GM18861 (cell line): ENCODE measurements around the gene MRPL54.
"Not testable (repeated sequence)": the region's sequence is repeated elsewhere in the genome, so short reads cannot be mapped to it uniquely, and the experiment has no call there.

Experiments
- ATAC-seq: cut with Tn5 transposase; IDR thresholded peaks from one replicate; pipeline ENCODE4 v1.9.1; 2021; ENCODE audit not compliant: unreplicated experiment

Gene MRPL54

DNA sequence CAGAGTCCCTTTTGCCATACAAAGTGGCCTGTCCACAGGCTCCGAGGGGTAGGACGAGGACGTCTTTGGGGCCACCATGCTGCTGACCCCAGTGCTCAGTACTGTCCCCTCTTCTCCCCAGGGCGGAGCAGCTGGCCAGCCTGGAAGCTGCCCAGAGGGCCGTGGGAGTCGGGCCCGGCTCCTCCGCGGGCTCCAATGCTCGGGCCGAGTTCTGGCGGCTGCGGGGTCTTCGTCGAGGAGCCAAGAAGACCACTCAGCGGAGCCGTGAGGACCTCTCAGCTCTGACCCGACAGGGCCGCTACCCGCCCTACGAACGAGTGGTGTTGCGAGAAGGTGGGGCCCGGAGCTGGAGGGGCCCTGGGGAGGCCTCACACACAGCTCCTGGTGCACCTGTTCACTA lies 22.1 kb upstream of the MRPL54 start:
- no peak for ATAC-seq

DNA sequence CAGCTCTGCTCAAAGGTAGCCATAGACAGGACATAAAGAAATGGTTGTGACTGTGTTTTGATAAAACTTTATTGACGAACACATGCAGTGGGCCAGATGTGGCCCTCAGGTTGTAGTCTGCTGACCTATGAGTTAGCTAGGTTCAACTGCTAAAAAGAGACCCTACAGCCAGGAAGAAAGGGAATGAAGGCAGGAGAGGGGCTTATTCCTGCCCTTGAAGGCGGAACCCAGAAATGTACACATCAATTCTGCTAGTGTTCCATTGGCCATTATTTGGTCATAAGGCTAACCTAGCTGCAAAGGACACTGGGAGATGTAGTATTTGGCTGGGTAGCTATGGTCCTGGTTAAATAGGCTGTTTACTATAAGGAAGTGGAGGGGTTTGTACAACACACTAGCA lies 19.0 kb upstream of the MRPL54 start:
- ATAC-seq = no peak

DNA sequence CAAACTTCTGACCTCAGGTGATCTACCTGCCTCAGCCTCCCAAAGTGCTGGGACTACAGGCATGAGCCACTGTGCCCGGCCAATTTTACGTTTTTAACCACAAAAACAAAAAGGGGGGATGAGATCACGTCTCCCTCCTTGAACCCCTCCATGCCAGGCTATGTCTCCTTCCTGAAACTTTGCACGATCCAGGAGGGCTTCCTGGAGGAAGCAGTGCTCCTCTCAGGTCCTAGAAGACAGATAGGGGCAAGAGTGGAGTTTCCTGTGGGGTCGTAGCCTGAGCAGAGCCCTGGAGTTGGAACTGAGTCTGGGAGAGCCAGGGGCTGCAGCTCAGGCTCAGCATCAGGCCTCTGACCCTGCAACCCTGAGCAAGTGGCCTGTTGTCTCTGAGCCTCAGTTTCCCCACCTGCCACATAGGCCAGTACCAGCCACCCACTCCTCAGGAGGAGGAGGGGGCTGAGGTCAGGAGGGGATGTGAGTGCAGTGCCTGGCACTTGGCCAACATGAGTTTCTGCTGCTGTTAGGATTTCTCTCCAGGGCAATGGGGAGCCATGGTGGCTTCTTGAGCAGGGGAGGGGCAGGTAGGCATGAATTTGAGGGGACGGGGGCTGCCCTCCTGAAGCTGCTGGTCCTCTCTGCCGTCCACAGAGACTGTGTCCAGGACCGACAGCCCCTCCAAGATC lies 17.0 kb upstream of the MRPL54 start:
- ATAC-seq = no peak

DNA sequence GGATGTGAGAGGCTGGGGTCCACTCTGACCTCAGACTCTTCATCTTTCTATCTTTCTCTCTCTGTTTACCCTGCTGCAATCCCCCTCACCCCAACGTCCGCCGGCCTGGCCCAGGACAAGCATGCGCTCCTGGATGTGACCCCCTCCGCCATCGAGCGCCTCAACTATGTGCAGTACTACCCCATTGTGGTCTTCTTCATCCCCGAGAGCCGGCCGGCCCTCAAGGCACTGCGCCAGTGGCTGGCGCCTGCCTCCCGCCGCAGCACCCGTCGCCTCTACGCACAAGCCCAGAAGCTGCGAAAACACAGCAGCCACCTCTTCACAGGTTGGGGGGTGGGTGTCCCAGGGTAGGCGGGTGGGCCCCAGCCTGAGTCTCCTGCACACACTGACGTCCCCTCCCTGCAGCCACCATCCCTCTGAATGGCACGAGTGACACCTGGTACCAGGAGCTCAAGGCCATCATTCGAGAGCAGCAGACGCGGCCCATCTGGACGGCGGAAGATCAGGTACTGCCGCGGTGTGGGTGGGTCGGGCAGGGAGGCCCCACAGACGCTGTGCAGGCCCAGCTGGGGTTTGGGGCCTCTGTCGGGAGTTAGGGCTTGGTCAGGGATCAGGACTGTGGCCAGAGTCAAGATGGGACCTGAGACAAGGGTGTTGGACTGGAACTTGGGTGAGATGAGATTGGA lies 16.0 kb upstream of the MRPL54 start:
- no peak for ATAC-seq

DNA sequence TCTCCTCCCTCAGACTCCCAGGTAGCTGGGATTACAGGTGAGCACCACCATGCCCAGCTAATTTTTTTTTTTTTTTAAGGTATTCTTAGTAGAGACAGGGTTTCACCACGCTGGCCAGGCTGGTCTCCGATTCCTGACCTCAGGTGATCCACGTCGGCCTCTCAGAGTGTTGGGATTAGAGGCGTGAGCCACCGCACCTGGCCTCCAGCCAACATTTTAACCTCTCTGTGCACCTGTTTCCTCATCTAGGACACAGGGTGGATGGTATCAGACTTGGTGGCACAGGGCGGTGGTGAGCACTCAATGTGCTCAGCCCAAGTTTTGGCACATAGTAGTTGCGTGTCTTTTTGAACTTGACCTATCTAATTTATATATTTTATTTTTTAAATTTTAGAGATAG lies 13.5 kb upstream of the MRPL54 start:
- ATAC-seq = no peak

DNA sequence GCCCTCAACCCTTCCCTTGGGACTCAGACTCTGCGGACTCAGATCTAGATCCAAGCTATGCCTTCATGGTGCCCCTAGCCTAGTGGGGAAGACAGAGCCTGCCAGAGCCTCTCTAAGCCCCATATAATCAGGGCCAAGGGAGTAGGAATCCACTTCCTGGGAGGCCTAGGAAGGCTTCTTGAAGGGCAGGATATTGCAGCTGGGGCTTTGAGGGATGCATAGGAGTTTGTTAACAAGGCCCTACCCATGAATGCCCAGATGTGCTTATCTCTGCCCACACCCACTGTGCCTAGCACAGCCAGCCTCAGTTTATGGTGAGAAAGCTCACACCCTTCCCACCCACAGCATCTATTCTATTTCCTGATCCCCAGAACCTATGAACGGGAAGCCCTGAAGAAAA lies 12.3 kb upstream of the MRPL54 start:
- ATAC-seq = no peak

DNA sequence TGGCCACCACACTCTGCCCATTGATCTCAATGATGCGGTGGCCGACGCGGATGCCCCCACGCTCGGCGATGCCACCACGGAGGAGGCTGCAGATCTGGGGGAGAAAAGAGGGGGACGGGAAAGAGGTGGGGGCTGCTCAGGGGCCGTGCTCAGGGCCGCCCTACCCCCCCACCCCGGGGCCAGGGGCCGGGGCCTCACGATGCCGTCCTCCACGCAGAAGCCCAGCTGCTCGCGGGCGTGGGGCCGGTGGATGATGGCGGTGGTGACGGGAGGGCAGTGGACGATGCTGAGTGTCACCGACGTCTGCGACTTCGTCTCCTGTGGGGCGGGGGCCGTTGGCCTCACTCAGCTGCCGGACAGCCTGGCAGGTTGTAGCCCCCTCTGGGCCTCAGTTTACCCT lies 11.2 kb upstream of the MRPL54 start:
- no peak for ATAC-seq

DNA sequence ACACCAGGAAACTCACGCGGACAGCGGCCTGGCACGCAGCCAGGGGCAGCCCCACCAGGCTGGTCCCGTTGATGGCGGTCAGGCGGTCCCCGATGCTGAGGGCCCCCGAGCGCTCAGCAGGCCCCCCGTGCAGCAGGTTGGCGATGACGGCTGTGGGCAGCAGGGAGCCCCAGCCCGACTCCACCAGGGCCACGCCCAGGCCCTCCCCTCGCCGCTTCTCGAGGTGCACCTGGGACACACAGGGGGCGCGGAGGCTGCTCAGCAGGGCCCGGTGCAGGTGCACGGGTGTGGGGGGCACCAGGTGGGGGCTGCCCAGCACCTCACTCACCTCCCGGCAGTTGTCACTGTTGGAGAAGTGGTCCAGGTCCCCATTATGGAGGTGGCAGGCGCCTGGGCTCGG lies 10.0 kb upstream of the MRPL54 start:
- ATAC-seq = no peak

DNA sequence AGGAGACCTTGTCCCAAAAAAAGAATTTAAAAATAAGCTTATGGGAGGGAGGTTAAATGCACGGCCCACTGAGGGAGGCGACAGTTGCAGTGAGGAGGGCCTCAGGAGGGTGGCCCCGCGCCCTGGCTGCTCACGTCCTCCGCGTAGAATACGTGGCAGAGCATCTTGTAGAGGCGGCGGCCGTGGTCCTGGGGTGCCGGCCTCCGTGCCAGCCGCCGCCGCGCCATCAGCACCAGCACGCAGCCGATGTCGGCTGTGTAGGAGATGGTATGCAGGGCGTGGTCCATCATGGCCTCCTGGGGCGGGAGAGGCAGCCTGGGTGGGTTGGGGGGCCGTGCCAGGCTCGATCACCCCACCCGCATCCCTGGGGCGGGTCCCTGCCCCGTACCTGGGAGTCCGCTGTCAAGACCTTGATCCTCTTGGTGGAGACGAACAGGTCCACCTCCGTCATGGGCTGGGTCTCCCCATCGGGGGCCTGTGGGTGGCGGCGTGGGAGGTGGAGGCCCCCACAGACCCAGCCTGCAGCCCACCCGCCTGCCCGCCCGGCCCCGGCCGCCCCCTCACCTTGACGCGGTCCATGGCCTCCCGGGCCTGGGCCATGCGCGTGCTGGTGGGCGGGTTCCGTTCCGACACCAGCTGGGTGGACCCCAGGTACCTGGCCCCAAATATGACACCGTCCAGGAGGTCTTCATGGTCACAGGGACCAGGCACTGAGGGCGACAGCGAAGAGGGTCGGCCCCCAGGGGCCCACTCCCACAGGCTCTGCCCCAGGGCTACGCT lies 8.7 kb upstream of the MRPL54 start:
- no peak for ATAC-seq

DNA sequence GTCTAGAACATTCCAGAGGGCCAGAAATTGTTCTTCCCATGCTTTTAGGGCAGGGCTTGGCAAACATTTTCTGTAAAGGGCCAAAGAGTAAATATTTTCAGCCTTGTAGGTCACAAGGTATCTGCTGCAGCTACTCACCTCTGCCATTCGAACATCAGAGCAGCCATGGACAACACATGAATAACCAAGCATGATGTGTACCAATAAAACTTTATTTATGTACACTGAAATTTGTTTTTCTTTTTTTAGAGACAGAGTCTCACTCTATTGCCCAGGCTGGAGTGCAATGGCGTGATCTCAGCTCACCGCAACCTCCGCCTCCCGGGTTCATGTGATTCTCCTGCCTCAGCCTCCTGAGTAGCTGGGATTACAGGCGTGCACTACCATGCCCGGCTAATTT lies 4.8 kb upstream of the MRPL54 start:
- not testable (repeated sequence) for ATAC-seq

DNA sequence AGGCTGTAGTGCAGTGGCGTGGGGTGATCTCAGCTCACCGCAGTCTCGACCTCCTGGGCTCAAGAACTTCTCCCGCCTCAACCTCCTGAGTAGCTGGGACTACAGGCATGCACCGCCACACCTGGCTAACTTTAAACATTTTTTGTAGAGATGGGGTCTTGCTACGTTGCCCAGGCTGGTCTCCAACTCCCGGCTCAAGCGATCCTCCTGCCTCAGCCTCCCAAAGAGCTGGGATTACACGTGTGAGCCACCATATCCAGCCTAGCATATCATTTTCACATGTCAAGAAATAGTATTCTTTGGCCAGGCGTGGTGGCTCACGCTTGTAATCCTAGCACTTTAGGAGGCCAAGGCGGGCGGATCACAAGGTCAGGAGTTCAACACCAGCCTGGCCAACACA lies 4.2 kb upstream of the MRPL54 start:
- not testable (repeated sequence) for ATAC-seq

DNA sequence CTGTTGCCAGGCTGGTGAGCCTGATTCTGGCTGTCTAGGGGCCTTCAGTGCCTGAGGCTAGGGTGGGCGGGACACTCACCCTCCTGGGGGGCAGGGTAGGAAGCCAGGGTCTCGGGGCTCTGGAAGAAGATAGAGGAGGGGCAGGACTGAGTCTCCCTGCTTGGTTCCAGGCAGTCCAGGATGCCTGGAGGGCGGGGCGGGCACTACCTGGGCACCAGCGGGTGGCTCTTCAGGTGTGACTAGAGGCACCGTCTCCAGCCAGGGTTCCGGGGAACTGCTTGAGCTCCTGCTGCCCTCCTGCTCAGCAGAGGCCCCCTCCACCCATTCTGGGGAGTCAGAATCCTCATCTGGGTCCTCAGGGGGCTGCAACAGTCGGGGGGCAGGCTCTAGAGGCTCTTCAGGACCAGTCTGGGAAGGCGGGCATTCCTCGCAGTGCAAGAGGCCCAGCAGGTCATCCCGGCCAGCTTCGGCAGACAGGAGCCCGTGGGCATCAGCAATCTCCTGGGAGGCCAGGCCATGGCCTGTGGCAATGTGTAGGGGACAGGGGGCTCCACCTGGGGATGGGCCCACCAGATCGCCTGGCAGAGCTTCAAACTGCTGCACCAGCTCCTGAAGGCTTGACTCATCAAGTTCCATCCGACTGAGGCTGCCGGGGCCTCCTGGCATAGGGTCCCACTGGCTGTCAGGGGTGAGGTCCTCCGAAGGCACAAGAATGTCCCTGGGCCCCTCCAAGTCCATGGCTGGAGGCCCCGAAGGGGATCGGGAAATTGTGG lies 2.8 kb upstream of the MRPL54 start:
- no peak for ATAC-seq

DNA sequence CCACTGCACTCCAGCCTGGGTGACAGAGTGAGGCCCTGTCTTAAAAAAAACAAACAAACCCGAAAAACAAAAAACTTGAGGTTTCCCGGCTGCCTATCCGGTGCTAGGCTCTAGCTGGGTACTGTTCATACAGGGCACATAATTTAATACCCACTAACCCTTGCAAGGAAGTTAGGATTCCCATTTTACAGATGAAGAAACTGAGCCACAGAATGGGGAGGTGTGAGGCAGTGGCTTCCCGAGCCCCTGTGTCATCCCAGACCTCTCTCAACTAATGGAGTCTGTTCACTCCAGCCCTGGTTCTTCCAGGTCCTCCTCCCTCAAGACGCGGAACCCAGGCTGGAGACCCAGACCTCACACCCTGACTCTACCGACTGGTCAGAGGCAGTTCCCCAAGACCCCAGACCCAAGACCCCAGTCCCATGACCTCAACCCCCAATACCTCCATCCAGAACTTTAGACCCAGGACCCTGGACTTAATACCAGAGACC lies 1.6 kb upstream of the MRPL54 start:
- ATAC-seq = no peak

DNA sequence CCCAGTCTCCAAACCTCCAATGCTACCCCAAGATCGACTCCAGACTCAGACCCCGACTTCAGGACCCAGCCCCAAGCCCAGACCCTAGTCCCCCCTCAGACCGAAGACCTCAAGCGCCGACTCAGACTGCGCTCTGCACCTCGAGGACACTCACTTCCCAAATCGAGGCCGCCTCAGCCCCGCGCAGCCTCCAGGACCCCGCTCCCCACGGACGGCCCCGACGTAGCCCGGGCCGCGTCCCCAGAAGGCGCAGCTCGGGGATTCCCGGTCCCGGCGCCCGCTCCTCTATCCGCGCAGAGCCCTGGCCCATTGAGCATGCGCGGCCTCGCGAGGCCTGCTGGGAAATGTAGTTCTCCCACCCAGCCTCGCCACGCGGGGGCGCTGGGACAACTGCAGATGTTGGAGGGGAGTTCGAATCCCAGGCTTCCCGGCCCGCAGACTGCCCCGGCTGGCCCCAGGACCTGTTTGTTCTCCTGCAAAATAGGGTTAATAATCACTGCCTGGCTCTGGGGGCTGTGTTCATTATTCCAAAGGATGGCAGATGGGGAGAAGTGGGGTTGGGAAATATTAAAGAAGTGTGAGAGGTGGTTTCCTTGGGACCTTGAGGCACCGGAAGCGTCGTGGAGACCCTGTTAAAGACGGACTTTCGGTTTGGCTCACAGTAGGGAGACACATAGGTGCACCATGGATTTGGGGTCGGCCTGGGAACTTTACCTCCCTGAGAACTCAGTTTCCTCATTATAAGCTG lies 926 bp upstream of the MRPL54 start, which contains the start of gene APBA3:
Gene APBA3 (minus strand): TSS at position 311 of the 748 bp plus-strand sequence. CDS start 1,428 bp downstream, outside the sequence.
- peak; percentile 44 for ATAC-seq

DNA sequence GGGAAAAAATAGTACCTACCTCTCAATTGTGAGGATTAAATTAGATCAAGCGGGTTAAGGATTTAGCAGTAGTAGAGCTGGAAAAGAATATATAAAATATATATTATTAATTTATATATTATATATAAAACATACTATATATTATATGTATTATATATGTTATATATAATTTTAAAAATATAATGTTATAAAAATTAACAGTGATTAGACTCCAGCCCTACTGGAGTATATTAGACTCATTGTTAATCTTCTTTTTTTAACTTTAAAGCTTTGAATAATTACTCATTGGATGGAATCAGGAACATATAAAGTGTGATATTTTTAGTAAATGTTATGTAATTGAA lies 380 bp upstream of the MRPL54 start:
- ATAC-seq = peak; percentile 3

DNA sequence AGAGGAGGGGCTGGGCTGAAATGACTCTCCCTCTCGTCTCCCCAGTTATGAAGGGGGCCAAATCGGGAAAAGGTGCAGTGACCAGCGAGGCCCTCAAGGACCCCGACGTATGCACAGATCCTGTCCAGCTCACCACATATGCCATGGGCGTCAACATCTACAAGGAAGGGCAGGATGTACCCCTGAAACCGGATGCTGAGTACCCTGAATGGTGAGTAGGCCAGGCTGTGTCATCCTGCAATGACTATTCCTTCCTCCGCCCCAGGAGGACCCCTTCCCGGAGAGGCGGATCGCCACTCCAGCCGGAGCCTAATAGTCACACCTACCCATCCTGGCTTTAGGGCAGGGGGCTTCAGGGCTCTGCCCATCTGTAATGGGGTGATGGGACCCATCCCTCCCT lies 2.6 kb downstream of the MRPL54 start:
- ATAC-seq = no peak

DNA sequence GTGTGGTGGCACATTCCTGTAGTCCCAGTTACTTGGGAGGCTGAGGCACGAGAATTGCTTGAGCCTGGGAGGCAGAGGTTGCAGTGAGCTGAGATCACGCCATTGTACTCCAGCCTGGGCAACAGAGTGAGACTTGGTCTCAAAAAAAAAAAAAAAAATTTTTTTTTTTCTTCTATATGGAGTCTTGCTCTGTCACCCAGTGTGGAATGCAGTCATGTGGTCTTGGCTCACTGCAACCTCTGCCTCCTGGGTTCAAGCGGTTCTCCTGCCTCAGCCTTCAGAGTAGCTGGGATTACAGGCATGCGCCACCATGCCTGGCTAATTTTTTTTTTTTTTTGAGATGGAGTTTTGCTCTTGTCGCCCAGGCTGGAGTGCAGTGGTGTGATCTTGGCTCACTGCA lies 3.3 kb downstream of the MRPL54 start:
- ATAC-seq = not testable (repeated sequence)

DNA sequence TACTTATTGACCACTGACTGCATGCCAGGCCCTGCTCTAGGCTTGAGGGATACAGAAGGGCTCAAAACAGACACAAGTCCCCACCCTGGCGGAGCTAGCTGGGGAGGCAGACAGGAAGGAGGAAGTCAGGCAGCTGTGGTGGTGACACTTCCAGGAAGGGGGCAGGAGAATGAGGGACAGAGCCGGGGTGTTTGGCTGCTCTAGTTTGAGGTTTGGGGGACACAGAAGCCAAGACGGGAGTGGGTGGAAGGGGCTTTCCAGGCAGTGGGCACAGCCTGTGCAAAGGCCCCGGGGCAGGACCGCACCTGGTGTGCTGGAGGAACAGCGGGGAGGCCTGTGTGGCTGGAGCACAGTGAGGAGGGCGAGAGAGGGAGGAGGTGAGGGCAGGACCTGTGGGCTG lies 4.0 kb downstream of the MRPL54 start:
- no peak for ATAC-seq

DNA sequence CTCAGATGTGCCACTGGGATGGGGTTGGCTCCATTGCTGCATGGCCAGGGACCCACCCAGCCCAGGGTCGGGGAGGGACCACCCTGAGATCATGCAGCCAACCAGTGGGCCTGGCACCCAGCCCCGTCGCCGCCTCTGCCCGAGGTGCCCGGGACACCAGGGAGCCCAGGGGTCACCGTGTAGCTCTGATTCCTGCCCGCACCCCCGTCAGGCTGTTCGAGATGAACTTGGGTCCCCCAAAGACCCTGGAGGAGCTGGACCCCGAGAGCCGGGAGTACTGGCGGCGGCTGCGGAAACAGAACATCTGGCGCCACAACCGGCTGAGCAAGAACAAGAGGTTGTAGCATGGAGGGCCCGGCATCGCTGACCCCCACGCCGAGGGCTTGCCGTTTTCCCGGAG lies 4.6 kb downstream of the MRPL54 start:
- ATAC-seq = no peak

DNA sequence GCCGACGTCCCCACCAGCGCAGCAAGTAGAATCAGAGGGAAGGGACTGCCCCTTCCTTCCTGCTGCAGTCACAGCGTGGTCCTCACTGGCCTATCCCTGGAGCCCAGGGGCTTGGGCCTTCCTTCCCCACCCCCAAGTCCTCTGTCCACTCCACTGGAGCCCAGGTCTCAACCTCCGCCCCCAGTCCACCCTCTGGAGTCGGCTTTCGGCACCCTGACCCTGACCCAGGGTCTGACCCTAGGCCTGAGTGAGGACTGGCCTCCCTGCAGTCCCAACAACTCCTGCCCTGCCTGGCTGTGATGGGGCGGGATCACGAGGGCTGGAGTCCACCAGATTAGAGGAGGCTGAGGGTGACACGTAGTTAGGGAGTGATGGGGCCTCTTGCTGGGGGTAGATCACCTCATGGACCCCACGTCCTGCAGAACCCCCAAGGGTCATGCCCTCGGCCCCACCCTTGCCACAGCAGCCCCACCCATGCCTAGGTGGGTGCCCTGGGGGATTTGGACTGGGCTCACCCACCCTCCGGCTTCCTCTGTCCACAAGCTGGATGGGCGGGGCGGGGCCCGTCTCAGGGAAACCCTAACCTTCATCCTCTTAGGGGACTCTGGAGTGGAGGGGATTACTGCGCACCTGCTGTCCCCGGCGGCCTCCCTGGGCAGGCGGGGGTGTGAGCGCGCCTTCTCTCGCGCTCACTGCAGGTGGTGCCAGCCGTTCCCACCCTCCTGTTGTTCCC lies 5.7 kb downstream of the MRPL54 start:
- no peak for ATAC-seq
